Keratinocyte (primary cell): ENCODE data around the gene TNFSF8. TPM values are rescaled to one million over a fixed set of nuclear protein-coding genes. Genes with fewer than 3 reads are reported as not detected.

Source experiments
- DNase-seq: peaks from one replicate; pipeline ENCODE4 v3.0.0-alpha.2; 2011; ENCODE audit warnings: low read depth, missing footprints, low spot score
- FAIRE-seq: peaks from 2 replicates; lab custom pipeline; 2011; peaks lifted over from hg19 to GRCh38; lab: Jason Lieb, UNC
- H2AFZ ChIP-seq: 2 replicates; pipeline ENCODE4 v1.6.0; 2012; ENCODE audit warnings: low read length, control low read depth, inconsistent platforms; ENCODE audit not compliant: control insufficient read depth
- H3K27ac ChIP-seq: 2 replicates; pipeline ENCODE4 v1.5.1; 2011; ENCODE audit warnings: low read length; ENCODE audit not compliant: control insufficient read depth, insufficient read depth
- H3K27me3 ChIP-seq: 3 replicates; pipeline ENCODE4 v1.6.0; 2011; ENCODE audit warnings: low read length; ENCODE audit not compliant: control insufficient read depth, insufficient read depth; ENCODE audit errors: extremely low read depth
- H3K36me3 ChIP-seq, 2 experiments: 2 replicates in 1 of 2; 3 replicates in 1 of 2; pipeline ENCODE4 v1.5.1; 2011; ENCODE audit warnings: low read length in 2 of 2, mild to moderate bottlenecking in 1 of 2; ENCODE audit not compliant: control insufficient read depth in 2 of 2, insufficient read depth in 2 of 2; ENCODE audit errors: extremely low read depth in 1 of 2
- H3K4me1 ChIP-seq: 3 replicates; pipeline ENCODE4 v1.5.1; 2011; ENCODE audit warnings: low read length; ENCODE audit not compliant: control insufficient read depth, insufficient read depth; ENCODE audit errors: extremely low read depth
- H3K4me2 ChIP-seq: 3 replicates; pipeline ENCODE4 v1.6.0; 2011; ENCODE audit warnings: low read depth, low read length; ENCODE audit not compliant: control insufficient read depth, insufficient read depth; ENCODE audit errors: extremely low read depth
- H3K4me3 ChIP-seq, 3 experiments: fragments of 200-600 bp in 1 of 3; sonication (generic) in 1 of 3; 2 replicates in 2 of 3; 3 replicates in 1 of 3; pipeline ENCODE4 v1.5.1; 2011 to 2016; ENCODE audit warnings: low read length in 3 of 3, mild to moderate bottlenecking in 3 of 3, control low read depth in 2 of 3, inconsistent platforms in 1 of 3, low read depth in 1 of 3, mixed read lengths in 1 of 3, mixed run types in 1 of 3, moderate library complexity in 1 of 3; ENCODE audit not compliant: control insufficient read depth in 2 of 3, insufficient read depth in 2 of 3; ENCODE audit errors: extremely low read depth in 1 of 3
- H3K79me2 ChIP-seq: 2 replicates; pipeline ENCODE4 v1.6.0; 2012; ENCODE audit warnings: low read length; ENCODE audit not compliant: control insufficient read depth, insufficient read depth
- H3K9ac ChIP-seq: 3 replicates; pipeline ENCODE4 v1.6.0; 2011; ENCODE audit warnings: low read length; ENCODE audit not compliant: control insufficient read depth, insufficient read depth; ENCODE audit errors: extremely low read depth
- H3K9me1 ChIP-seq: 3 replicates; pipeline ENCODE4 v1.6.0; 2011; ENCODE audit warnings: low read length; ENCODE audit not compliant: control insufficient read depth, insufficient read depth; ENCODE audit errors: extremely low read depth
- H3K9me3 ChIP-seq: 2 replicates; pipeline ENCODE4 v1.5.1; 2012; ENCODE audit warnings: low read depth, low read length; ENCODE audit not compliant: control insufficient read depth
- H4K20me1 ChIP-seq: 3 replicates; pipeline ENCODE4 v1.6.0; 2011; ENCODE audit warnings: low read length; ENCODE audit not compliant: control insufficient read depth, insufficient read depth; ENCODE audit errors: extremely low read depth
- CTCF ChIP-seq, 3 experiments: IDR thresholded peaks in 1 of 3; conservative IDR thresholded peaks in 1 of 3; optimal IDR thresholded peaks in 1 of 3; 2 replicates in 2 of 3; 3 replicates in 1 of 3; pipeline versions ENCODE3 to v1.5.1; 2011; ENCODE audit warnings: low read length in 3 of 3, mild to moderate bottlenecking in 3 of 3, moderate library complexity in 2 of 3, control low read depth in 1 of 3, inconsistent platforms in 1 of 3; ENCODE audit not compliant: insufficient read depth in 2 of 3; ENCODE audit errors: extremely low read depth in 1 of 3
- EZH2 ChIP-seq: IDR thresholded peaks from one replicate; pipeline ENCODE4 v1.6.1; 2012; ENCODE audit warnings: inconsistent platforms, mild to moderate bottlenecking, low read length, moderate library complexity
- dilution Hi-C: fragments of 300-500 bp; cut with MboI; formaldehyde crosslinking; loops from one replicate; pipeline ENCODE4 v1.7.0; 2020; ENCODE audit warnings: low sequenced_read_pairs; ENCODE audit not compliant: extremely low pct_ligation_motif_present
- polyA plus RNA-seq, 5 experiments: library from polyadenylated mRNA; depleted of rRNA in 3 of 5; stranded (reverse) in 3 of 5; stranded (forward) in 1 of 5; unstranded in 1 of 5; fragments of >200 nt; gene quantifications; 1 replicate in 1 of 5; 2 replicates in 3 of 5; 3 replicates in 1 of 5; pipeline versions ENCODE4 v1.2.1 to v1.2.3, GENCODE V29; 2011 to 2012; ENCODE audit warnings: missing spikeins in 2 of 5, low read depth in 1 of 5, low replicate concordance in 1 of 5

The TNFSF8 gene
- polyA plus RNA-seq, 1 donor (not counting 4 experiments of a cell fraction or from before 2014, with no cell fraction given) = not detected

GRCh38 chr9:114945616-114946412, 15.4 kb upstream of the TNFSF8 start:
- no peaks in the 10 kb centered on the region for H3K9me3 ChIP-seq
- DNase-seq = no peak
- no peak for TF ChIP-seq CTCF (optimal IDR thresholded peaks at IDR 0.05 in 1 of 3, IDR thresholded peaks at IDR 0.05 in 1 of 3, conservative IDR thresholded peaks at IDR 0.05 in 1 of 3; ENCODE audit: extremely low read depth in 1 of 3, insufficient read depth in 2 of 3, low read length in 3 of 3)
- no peak for TF ChIP-seq EZH2
- no peaks in the 10 kb centered on the region for H3K9me1 ChIP-seq
- no peak overlapping the region for H3K27ac ChIP-seq
- H3K36me3 ChIP-seq = no peaks in the 10 kb centered on the region
- no peaks in the 10 kb centered on the region for H3K79me2 ChIP-seq
- no peak overlapping the region for H3K9ac ChIP-seq
- dilution Hi-C loops = no loop called here
- H3K4me2 ChIP-seq = no peak overlapping the region
- H4K20me1 ChIP-seq = no peaks in the 10 kb centered on the region
- H3K27me3 ChIP-seq = no peaks in the 10 kb centered on the region
- H3K4me3 ChIP-seq = no peak overlapping the region
- FAIRE-seq = no peak
- no peak overlapping the region for H2AFZ ChIP-seq
- no peaks in the 10 kb centered on the region for H3K4me1 ChIP-seq

GRCh38 chr9:114941376-114941775, 11.0 kb upstream of the TNFSF8 start:
- Histone ChIP-seq H3K9me3 (no peaks in the 10 kb centered on the region), H3K9ac (no peak overlapping the region), H3K4me3 (no peak overlapping the region), H3K27me3 (no peaks in the 10 kb centered on the region), H3K79me2 (no peaks in the 10 kb centered on the region), H2AFZ (no peak overlapping the region), H3K4me2 (no peak overlapping the region), H4K20me1 (no peaks in the 10 kb centered on the region), H3K36me3 (no peaks in the 10 kb centered on the region), H3K9me1 (no peaks in the 10 kb centered on the region), H3K4me1 (no peaks in the 10 kb centered on the region), H3K27ac (no peak overlapping the region)
- FAIRE-seq = no peak
- no peak for TF ChIP-seq CTCF (optimal IDR thresholded peaks at IDR 0.05 in 1 of 3, IDR thresholded peaks at IDR 0.05 in 1 of 3, conservative IDR thresholded peaks at IDR 0.05 in 1 of 3; ENCODE audit: extremely low read depth in 1 of 3, insufficient read depth in 2 of 3, low read length in 3 of 3)
- no peak for TF ChIP-seq EZH2
- no peak for DNase-seq
- dilution Hi-C loops = no loop called here
